ENCODE results near the gene CATSPER4.
A peak's percentile ranks its signal among the peaks of the same experiment; 100 is the strongest.
"Not testable (repeated sequence)": the region's sequence is repeated elsewhere in the genome, so short reads cannot be mapped to it uniquely, and the experiment has no call there.

The CATSPER4 gene

GRCh38 chr1:26195805-26196204 lies 5.4 kb downstream of the CATSPER4 start:
- DNase-seq (ENCODE audit: low spot score) = no peak

DNA sequence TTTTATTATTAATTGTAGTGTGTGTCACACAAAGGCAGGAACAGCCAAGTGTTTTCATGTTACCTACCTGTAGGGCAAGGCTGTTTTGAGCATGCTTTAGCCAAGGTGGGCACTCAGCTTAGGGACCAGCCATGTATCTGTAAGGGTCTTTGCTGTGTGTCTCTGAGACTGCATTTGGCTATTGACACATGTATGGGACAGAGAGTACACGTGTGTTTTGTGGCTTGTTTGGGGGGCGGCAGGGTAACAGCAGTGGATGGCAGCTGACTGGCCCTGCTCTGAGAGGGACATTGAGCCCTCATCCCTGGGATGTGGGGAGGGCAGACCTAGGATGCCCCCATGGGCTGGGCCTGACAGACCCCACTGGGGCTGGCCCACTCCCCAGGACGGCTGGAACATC lies 6.9 kb downstream of the CATSPER4 start:
- no peak for DNase-seq (ENCODE audit: low spot score)

- no peak for DNase-seq (ENCODE audit: low spot score)
Observed at GRCh38 chr1:26197813-26198212, 7.4 kb downstream of the CATSPER4 start.

DNA sequence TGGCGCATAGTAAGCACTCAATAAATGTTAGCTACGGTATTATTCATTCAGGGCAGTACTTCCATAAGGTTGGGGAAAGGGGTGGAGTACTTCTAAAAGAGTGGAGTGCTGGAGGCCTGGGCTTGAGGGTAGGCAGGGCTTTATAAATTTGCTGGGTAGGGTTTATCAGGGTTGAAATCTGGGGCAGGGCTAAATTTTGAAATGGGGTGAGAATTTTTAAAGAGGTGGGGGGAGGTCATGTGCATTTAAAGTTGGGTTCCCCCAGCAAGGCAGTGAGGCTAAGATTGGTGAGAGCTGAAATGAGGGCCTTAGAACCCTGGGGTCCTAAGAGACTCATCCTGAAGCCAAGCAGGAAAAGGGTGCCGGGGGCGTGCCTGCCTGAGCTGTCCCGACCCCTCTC lies 10.0 kb downstream of the CATSPER4 start:
- no peak for DNase-seq (ENCODE audit: low spot score)

DNA sequence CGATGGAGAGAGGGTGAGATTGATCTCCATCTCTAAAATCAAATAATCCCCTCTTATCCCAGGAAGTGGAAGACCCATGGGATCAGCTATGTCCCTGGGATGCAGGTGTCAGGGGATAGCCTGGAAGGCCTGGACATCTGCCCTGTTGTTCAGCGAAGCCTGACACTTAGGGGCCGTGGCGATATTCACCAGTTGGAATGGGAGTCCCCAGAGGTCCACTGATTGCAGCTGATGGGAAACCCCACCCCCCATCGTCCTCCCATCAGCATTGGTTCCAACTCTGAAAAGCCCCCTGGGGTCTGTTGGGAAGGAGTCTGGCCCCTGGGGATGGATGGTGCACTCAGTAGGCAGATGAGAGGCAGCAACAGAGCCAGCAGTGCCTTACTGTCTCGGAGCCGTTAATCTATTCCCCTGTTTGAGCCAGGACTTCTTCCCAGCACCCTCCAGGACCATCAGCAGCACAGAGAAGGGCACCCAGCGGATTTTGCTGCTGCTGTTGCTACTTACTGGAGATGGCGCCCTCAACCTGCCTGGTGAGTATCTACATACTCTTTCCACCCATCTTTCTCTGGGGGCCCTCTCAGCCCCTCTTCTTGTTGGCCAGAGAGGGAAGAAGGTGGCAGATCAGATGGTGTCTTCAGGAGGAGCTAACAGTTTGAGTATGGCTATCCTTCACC lies 13.4 kb downstream of the CATSPER4 start:
- DNase-seq (ENCODE audit: low spot score) = no peak

GRCh38 chr1:26210147-26210870 lies 19.9 kb downstream of the CATSPER4 start:
- no peak for DNase-seq (ENCODE audit: low spot score)

DNA sequence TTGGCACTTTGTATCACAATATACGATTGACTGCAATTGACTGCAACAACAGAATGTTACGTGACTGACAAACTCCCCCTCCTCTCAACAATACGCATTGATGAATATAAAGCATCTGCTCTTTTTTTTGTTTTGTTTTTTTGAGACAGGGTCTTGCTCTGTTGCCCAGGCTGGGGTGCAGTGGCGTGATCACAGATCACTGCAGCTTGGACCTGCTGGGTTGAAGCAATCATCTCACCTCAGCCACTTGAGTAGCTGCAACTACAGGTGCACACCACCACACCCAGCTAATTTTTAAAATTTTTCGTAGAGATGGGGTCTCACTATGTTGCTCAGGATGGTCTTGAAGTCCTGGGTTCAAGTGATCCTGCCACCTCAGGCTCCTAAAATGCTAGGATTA lies 22.3 kb downstream of the CATSPER4 start:
- no peak for DNase-seq (ENCODE audit: low spot score)

GRCh38 chr1:26213335-26213905 lies 23.0 kb downstream of the CATSPER4 start:
- DNase-seq (ENCODE audit: low spot score) = no peak

- no peak for DNase-seq (ENCODE audit: low spot score)
Observed at GRCh38 chr1:26215246-26215645, 24.8 kb downstream of the CATSPER4 start.

- no peak for DNase-seq (ENCODE audit: low spot score)
Observed at GRCh38 chr1:26218906-26219494, 28.6 kb downstream of the CATSPER4 start.

DNA sequence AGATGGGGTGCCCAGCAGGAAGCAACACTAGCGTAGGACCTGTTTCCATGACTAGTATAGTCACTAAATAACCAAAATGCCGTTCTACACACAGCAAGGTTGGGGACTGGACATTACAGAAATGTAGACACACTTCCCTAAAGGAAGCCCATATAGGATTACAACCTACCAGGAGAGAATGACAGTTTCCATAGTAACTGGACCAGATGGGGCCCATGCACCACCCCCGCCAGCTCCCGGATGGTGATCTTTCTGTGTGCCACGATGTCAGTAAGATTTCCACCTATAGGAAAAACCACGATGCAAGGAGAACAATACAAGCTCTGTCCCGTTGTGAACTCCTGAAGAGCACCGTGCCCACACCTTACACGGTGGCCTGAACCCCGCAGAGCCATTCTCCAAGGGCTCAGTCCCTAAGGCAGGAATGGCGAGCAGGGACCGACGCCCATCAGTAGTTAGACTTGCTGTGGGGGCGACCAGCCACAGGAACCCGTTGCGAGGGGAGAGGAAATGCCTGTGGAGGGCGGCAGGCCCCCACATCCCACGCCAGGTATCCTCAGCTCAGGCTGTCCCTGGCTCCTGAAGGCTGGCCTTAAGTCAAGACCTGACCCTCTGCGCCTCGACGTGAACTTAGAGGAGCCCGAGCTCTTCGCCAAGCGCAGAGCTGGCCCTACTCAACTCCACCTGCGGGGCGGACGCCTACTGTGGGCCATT lies 30.0 kb downstream of the CATSPER4 start:
- no peak for DNase-seq (ENCODE audit: low spot score)

DNA sequence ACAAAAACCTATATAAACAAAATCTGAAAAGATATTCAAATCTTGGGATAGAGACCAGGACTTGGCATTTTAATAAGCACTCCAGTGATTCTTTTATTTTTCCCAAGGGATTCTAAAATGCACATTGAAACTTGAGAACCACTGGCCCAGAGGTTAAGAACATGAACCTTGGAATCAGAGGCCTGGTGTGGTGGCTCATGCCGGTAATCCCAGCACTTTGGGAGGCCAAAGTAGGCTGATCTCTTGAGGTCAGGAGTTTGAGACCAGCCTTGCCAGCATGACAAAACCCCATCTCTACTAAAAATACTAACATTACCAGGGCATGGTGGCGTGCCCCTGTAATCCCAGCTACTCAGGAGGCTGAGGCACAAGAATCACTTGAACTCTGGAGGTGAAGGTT lies 30.7 kb downstream of the CATSPER4 start:
- no peak for DNase-seq (ENCODE audit: low spot score)

DNA sequence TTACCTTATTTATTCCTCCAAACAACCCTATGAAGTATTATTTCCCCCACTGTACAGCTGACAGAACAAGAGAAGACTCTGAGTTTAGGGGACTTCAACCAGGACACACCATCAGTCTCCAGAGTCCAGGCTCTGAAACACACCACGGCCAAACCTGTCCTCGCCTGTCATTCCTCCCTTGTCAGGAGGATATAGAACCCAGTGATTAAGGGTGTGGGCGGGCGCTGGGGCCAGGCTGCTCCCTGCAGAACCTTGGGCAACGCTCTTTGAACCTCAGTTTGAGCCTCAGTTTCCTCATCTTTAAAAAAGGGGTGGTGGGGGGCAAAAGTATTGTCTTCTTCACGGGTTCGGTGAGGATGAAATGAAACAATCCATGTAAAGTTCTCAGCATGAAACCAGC lies 34.2 kb downstream of the CATSPER4 start:
- DNase-seq (ENCODE audit: low spot score) = no peak

GRCh38 chr1:26225033-26225831 lies 34.8 kb downstream of the CATSPER4 start:
- peak; percentile 46 for DNase-seq (ENCODE audit: low spot score)

DNA sequence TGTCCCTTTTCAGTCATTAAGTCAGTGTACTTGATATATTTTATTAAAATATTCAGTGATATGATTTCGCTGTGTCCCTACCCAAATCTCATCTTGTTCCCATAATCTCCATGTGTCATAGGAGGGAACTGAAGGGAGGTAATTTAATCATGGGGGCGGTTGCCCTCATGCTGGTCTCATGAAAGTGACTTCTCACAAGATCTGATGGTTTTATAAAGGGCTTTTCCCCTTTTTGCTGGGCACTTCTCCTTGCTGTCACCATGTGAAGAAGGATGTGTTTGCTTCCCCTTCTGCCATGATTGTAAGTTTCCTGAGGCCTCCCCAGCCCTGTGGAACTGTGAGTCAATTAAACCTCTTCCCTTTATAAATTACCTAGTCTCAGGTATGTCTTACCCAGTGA lies 40.3 kb downstream of the CATSPER4 start:
- DNase-seq (ENCODE audit: low spot score) = not testable (repeated sequence)

- DNase-seq (ENCODE audit: low spot score) = peak; percentile 100
Observed at GRCh38 chr1:26233903-26234643, 43.7 kb downstream of the CATSPER4 start, which contains the start of gene CEP85. Gene CEP85, plus strand, starts transcription at chr1:26234200. Its CDS starts 5,584 bp downstream, at chr1:26239784.

GRCh38 chr1:26234644-26235370 lies 44.4 kb downstream of the CATSPER4 start:
- DNase-seq (ENCODE audit: low spot score) = peak; percentile 34

DNA sequence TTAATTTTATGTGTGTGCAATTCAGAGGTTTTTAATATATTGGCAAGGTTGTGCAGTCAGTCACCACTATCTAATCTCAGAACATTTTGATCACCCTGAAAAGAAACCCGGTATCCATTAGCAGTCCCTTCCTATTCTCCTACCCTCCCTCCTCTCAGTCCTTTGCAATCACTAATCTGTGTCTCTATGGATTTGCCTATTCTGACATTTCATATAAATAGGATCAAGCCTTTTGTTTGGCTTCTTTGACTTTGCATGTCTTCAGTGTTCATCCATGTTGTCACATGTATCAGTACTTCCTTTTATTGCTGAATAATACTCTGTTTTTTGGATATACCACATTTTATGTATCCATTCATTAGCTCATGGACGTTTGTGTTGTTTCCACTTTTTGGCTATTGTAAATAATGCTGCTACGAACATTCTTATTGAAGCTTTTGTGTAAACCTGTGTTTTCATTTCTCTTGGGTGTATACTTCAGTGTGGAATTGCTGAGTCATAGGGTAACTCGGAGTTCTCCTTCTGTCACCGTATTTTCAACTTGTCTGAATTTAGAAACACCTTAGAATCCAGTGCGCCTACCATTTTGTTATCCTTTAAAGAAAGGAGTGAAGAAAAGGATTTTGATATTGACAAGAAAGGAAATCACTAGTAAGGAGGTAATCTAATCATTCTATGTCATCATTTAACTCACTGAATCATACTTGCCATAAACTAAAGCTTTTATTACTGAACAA lies 47.0 kb downstream of the CATSPER4 start:
- DNase-seq (ENCODE audit: low spot score) = no peak

GRCh38 chr1:26239936-26240335 lies 49.5 kb downstream of the CATSPER4 start:
- peak; percentile 79 for DNase-seq (ENCODE audit: low spot score)
